Heart left ventricle (tissue), 13 donors: ENCODE data around the gene XNDC1N.
"Not testable (repeated sequence)": the region's sequence is repeated elsewhere in the genome, so short reads cannot be mapped to it uniquely, and the experiment has no call there.

Experiments
- POLR2A ChIP-seq, 2 donors: fragments of 450-650 bp; IDR thresholded peaks; one replicate each; pipeline ENCODE4 v1.6.1; 2017; ENCODE audit warnings: antibody characterized with exemption in 2 of 2, mild to moderate bottlenecking in 2 of 2, moderate library complexity in 2 of 2
- TF ChIP-seq, protein P1 (sequence below), 12 donors: fragments of 200-600 bp; sonication (generic) in 4 of 12; IDR thresholded peaks; one replicate each; pipeline versions ENCODE4 v1.5.0 to v1.8.0; 2018 to 2022; ENCODE audit warnings: antibody characterized with exemption in 12 of 12, mild to moderate bottlenecking in 5 of 12
- donor health status: ischemic (EF 13 %, LVEDD 7.1; RV severe dilation, severe dysfunction).
- donor health status: DM: no; HTN: yes; CAD: no.
- donor health status: DM: no; HTN: no; CAD: no.
- donor health status: ischemic (EF 25% LVEDD 6.9; RV normal size, moderate dysfunction).
- donor health status: ischemic (EF 25% LVEDD 5.7; RV mildly dilated, moderate dysfunction).
- donor health status: ischemic (EF 35%, LVEDD 5.7; RV mildly dilated, moderate dysfunction).
- donor health status: nonischemic (EF 11% LVEDD 7.7; RV severe dilation, severe dysfunction).
- donor health status: DM: yes; HTN: yes; CAD: no.
- donor health status: PGD.
- donor health status: ischemic (EF 29% LVEDD 5.4; RV normal size, mild dysfunction).
- donor health status: nonischemic (EF 23%, LVEDD 6.1; RV moderate dilation, normal function).

DNA sequence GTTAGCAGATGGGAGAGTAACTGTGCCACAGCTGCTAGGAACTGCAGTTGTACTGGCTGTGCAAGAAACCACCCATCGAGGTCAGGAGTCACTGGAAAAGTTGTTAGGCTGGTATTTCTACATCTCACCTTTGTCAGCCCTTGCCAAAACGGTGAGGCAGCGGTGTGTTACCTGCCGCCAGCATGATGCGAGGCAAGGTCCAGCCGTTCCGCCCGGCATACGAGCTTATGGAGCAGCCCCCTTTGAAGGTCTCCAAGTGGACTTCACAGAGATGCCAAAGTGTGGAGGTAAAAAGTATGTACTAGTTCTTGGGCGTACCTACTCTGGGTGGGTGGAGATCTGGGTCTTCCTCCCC is 16.4 kb downstream of the XNDC1N start:
- TF ChIP-seq, protein P1, sequence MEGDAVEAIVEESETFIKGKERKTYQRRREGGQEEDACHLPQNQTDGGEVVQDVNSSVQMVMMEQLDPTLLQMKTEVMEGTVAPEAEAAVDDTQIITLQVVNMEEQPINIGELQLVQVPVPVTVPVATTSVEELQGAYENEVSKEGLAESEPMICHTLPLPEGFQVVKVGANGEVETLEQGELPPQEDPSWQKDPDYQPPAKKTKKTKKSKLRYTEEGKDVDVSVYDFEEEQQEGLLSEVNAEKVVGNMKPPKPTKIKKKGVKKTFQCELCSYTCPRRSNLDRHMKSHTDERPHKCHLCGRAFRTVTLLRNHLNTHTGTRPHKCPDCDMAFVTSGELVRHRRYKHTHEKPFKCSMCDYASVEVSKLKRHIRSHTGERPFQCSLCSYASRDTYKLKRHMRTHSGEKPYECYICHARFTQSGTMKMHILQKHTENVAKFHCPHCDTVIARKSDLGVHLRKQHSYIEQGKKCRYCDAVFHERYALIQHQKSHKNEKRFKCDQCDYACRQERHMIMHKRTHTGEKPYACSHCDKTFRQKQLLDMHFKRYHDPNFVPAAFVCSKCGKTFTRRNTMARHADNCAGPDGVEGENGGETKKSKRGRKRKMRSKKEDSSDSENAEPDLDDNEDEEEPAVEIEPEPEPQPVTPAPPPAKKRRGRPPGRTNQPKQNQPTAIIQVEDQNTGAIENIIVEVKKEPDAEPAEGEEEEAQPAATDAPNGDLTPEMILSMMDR (IDR thresholded peaks at IDR 0.05) = not testable (repeated sequence)
- TF ChIP-seq POLR2A (IDR thresholded peaks at IDR 0.05) = not testable (repeated sequence)
